WTC11 (cell line): ENCODE data around the gene CTTNBP2.

Experiments
- SP1 ChIP-seq: sonication (generic); formaldehyde crosslinking; conservative IDR thresholded peaks from 2 replicates; pipeline ENCODE4 v1.8.1; 2022; ENCODE audit warnings: missing genetic modification reagents
- TF ChIP-seq, protein P1 (sequence below): fragments of 200-600 bp; IDR thresholded peaks from 2 replicates; pipeline ENCODE4 v1.8.0; 2022; ENCODE audit warnings: antibody characterized with exemption

DNA sequence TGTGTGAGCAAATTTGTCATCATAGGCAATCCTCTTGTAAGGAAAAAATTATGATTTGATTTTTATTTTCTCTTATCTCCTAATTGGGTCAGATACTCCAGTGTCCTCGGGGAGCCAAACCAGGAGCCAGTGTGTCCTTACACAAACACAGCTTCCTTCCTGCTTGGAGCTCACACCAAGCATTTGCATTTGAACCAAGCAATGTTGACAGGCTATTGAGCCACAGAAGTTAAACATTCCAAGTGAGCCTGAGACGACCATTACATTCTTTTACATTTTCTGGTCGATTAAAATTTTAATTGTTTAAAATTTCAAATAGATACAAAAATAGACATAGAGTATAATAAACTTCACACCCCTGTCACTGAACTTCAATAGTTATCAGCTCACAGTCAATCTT lies 198.6 kb downstream of the CTTNBP2 start:
- TF ChIP-seq SP1 (CRISPR knock-in tag) = no peak
- TF ChIP-seq, protein P1, sequence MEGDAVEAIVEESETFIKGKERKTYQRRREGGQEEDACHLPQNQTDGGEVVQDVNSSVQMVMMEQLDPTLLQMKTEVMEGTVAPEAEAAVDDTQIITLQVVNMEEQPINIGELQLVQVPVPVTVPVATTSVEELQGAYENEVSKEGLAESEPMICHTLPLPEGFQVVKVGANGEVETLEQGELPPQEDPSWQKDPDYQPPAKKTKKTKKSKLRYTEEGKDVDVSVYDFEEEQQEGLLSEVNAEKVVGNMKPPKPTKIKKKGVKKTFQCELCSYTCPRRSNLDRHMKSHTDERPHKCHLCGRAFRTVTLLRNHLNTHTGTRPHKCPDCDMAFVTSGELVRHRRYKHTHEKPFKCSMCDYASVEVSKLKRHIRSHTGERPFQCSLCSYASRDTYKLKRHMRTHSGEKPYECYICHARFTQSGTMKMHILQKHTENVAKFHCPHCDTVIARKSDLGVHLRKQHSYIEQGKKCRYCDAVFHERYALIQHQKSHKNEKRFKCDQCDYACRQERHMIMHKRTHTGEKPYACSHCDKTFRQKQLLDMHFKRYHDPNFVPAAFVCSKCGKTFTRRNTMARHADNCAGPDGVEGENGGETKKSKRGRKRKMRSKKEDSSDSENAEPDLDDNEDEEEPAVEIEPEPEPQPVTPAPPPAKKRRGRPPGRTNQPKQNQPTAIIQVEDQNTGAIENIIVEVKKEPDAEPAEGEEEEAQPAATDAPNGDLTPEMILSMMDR = no peak
